ENCODE data around the gene RUFY2.
"Not testable (repeated sequence)": the region's sequence is repeated elsewhere in the genome, so short reads cannot be mapped to it uniquely, and the experiment has no call there.

Gene RUFY2, protein sequence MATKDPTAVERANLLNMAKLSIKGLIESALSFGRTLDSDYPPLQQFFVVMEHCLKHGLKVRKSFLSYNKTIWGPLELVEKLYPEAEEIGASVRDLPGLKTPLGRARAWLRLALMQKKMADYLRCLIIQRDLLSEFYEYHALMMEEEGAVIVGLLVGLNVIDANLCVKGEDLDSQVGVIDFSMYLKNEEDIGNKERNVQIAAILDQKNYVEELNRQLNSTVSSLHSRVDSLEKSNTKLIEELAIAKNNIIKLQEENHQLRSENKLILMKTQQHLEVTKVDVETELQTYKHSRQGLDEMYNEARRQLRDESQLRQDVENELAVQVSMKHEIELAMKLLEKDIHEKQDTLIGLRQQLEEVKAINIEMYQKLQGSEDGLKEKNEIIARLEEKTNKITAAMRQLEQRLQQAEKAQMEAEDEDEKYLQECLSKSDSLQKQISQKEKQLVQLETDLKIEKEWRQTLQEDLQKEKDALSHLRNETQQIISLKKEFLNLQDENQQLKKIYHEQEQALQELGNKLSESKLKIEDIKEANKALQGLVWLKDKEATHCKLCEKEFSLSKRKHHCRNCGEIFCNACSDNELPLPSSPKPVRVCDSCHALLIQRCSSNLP

DNA sequence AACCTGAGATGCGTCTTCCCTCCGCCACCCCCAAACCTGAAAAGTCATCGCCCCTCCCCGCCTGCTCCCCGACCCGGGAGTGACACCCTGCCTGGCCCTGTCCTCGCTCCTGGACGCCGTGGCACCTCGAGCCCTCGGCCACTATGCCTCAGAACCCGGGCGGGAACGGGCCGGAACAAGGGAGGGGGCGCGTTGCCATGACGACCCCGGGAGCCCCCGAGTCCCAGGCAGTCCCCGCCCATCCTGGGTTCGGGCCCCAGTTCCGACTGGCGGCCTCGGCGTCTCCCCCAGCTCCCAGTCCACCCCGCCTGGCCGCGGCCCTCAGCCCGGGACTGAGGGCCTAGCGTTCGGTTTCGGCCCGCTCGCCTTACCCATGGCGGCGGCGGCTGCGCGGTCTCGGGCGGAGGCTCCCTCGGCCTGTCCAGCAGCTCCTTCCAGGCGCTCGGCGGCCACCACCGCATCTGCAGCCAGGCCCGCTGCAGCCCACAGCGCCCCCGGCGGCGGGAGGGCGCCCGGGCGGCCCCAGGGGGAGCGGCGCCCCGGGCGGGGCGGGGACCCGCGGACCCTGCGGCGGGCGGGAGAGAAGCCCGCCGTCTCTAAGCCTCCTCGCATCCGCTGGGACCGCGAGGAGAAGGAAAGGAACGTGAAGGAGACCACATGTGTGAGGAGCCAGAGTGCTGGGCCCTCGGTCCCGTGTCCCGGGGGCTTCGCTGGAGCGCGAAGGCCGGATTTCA is at the start of gene RUFY2:
RUFY2 (minus strand) TSS at position 463 of the 734 bp plus-strand sequence; CDS start at position 375, 88 bp downstream.
- DNase-seq, result peak; percentile 37

DNA sequence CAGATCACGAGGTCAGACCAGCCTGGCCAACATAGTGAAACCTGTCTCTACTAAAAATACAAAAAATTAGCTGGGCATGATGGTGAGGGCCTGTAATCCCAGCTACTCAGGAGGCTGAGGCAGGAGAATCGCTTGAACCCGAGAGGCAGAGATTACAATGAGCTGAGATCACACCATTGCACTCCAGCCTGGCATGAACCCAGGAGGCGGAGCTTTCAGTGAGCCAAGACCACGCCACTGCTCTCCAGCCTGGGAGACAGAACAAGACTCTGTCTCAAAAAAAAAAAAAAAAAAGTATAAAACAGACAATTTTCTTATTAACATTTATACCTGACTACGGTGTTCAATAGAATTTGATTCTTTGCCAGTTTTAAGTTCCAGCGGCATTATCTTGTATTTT is 42.6 kb upstream of the RUFY2 start:
- DNase-seq, result not testable (repeated sequence)

DNA sequence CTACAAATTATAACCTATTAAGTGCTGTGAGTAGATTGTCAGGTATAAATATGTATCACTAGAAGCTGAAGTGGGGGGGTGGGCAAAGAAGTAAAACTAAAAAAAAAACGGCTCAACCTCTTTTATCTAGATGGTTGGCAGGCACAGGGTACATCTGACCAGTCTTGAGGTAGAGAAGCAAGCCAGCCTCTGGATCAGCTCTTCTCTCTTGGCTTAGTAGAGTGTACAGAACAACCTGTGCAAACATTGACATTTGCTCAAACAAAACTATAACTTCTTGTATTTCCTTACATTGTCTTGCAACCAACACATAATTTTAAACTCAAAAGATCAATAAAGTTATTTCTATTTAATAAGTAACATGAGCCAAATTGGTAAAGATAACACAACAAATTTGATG is 39.1 kb upstream of the RUFY2 start:
- DNase-seq, result no peak

DNA sequence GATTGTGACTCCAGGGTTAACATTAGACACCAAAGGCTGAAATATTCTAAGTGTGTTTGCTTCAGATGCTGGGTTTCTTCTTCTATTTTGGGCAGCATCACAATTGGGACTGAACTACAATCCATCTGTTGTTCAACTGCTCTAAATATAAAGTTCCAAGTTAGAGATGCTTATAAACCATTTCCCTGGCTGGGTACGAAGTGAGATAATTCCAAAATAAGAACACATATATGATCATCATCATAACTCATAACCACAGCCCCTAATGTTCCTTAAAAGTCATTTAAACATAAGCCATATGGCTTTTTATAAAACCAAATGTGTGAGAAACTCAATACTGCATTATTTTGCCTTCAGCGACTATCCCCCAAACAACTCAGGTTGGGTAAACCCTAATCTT is 35.9 kb upstream of the RUFY2 start:
- no peak for DNase-seq

DNA sequence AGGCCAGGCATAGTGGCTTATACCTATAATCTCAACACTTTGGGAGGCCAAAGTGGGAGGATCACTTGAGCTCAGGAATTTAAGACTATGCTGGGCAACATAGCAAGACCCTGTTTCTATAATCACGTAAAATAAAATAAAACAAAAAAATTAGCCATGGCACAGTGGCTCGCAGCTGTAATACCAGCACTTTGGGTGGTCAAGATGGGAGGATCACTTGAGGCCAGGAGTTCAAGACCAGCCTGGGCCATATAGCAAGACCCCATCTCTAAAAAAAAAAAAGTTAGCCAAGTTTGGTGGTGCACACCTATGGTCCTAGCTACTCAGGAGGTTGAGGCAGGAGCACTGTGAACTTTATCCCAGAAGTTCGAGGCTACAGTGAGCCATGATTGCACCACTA is 33.8 kb upstream of the RUFY2 start:
- no peak for DNase-seq

DNA sequence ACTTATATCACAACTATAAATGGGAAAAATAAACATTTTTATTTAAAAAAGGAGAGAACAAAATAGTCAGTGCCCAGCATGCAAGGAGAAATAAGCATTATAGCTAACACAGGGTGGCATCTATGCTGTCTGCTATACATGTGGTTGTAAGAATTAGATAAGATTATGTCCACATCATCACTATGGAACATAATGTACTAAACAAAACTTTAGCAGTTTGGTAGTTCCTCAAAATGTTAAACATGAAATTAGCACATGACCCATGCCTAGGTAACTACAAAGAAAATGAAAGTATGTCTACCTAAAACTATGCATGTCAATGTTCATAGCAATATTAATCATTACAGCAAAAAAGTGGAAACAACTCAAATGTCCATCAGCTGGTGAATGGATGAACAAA is 28.7 kb upstream of the RUFY2 start:
- DNase-seq, result peak; percentile 29

DNA sequence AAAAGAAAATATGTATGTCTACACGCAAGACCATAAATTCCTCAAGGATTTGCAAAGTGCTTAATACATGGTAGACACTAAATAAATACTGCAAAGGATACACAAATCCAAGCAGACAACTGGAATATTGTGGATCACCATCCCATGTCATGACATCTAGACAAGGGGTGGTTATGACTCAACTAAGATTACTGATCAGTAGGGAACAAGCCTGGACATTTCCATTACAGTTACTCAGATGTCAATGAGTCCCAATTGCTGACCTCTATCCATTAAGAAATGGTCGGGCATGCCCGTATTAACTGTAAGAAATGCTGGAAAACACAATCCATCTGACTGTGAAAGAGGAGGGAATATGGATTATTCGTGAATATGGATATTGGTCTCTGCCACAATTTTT is 27.6 kb upstream of the RUFY2 start:
- DNase-seq, result no peak

DNA sequence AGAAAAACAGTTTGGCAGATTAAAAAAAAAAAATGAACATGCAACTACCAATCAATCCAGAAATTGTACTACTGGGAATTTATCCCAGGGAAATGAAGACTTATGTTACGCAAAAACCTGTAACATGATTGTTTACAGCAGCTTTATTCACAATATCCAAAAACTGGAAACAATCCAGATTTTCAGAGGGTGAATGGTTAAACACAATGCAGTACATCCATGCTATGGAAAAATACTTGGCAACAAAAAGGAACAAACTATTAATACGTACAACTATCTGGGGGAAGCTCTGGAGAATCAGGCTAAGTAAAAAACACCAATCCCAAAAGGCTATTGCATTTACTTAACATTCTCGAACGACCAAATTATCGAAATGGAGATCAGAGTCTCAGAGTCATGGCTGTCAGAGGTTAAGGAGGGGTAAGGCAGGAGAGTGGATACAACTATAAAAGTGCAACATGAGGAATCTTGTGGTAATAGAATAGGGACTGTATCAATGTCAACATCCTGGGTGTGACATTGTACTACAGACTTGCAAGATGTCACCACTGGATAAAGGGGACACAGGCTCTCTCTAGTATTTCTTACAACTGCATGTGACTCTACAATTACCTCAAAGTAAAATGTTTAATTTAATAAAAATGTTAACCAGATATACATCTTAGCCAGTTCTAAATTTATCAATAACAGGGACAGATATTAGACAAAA is 21.5 kb upstream of the RUFY2 start:
- no peak for DNase-seq

DNA sequence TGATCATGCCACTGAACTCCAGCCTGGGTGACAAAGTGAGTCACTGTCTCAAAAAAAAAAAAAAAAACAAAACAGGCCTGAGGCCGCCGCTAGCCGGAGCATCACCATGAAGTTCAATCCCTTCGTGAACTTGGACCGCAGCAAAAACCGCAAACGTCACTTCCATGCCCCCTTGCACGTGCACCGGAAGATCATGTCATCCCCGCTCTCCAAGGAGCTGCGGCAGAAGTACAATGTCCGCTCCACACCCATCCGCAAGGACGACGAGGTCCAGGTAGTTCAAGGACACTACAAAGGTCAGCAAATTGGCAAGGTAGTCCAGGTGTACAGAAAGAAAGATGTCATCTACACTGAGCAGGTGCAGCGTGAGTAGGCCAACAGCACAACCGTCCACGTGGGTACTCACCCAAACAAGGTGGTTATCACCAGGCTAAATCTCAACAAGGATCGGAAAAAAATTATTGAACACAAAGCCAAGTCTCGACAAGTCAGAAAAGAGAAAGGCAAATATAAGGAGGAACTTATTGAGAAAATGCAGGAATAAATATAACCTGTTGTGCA is 17.5 kb upstream of the RUFY2 start:
- no peak for DNase-seq

DNA sequence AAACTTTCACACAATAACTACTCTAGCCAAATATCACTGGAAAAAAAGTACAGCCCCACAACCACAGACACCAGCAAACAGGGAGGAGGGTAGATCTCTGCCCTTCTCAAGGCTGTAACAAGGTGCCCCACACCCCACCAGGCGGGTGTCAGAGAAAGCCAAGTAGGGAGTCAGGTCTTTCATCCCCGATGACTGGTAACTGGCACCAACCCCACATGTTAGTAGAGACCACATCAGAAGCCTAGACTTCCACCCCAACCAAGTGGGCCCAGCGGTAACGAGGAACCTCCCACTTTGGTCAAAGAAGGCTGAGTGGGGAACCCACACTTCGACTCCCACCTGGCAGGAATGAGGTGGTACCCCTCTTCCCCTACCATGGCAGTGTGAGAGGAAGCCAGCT is 16.4 kb upstream of the RUFY2 start:
- no peak for DNase-seq

DNA sequence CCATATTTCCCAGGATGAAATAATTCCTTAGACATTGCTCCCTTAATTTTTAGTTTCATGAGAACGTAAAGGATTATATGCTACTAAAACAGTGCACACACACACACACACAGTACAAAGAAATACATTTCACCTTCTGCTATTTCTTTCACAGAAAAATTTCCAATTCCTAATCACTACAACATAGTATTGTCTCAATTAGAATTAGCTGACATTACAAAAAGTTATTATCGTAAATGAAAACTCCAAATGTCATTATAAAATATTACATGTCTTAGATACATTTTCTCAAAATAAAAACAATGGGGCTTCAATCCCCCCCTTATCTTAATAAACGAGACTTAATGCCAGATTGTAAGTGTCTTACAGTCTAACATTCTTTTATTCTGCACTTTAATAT is 12.3 kb upstream of the RUFY2 start:
- DNase-seq, result no peak

DNA sequence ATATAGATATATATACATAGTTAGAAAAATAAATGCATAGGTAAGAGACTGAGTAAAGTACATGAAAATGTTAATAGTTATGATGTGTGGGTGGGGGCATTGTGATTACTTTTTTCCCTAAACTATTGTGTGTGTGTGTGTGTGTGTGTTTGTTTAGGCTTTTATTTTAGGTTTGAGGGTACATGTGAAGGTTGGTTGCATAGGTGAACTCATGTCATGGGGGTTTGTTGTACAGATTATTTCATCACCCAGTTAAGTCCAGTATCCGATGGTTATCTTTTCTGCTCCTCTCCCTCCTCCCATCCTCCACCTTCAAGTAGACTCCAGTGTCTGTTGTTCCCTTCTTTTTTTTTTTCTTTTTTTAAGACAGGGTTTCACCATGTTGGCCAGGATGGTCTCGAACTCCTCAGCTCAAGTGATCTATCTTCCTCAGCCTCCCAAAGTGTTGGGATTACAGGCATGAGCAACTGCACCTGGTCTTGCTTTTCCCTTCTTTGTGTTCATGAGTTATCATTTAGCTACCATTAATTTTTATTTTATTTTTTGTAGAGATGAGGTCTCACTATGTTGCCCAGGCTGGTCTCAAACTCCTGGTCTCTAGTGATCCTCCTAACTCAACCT is 1.9 kb upstream of the RUFY2 start:
- no peak for DNase-seq

DNA sequence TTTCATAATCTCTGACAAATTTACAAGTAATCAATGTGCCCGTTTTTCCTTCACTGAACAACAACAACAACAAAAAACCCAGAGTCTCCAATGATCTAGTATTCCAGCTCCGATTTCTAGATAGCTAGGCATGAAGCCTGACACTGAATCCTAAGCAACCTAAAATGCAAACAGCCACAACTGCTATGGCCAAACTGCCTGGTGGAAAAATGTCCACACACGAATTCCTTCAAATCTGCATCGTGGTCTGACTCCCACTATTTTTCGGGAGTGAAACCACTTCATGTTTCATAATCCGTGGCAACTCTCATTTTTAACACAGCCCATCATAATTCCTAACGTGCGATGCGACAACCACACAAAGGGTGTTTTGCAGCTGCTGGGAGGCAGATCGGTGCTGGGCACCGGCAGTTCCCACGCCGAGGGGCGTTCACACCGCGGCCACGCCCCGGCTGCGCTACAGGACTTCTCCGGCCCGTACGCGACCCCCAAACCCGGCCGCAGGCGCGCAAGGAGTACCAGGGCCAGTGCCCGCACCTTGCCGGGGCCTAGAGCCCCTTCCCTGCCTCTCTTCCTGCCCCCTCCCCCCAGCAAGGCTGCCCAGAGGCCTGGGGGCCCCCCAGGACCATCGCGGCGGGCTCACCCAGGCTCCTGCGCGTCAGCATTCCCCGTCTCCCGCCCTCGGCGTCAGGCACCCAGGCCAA is 814 bp downstream of the RUFY2 start:
- peak; percentile 12 for DNase-seq

DNA sequence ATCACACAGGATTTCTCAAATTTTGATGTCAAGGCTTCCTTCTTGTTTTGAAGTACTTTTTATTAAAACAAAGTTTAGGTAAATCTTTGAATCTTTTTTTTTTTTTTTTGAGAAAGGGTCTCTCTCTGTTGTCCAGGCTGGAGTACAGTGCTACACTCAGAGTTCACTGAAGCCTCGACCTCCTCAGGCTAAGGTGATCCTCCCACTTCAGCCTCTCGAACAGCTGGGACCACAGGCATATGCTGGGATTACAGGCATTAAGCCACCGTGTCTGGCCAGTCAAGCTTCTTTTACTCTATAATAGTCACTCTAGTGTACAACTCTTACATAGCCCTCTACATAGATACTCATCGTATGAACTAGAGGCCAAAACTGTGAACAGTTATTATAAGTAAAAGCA is 3.4 kb downstream of the RUFY2 start:
- DNase-seq, result no peak

DNA sequence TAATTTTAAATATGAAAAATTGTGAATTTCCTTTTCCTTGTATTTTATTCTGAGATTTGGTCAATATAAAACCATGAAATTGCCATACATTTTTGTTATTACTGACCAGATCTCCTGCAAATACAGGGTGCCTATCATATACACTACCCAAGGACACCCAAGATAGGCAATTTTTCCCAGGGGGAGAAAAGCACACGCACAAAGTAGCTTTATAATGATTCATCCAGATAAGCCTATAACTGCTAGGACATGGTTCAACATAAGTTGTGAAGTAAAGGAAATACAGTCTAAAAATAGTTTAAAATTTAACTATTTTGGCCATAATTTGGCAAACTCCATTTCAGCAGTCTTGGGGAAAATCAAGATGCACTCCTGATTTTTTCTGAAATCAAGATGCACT is 4.8 kb downstream of the RUFY2 start:
- no peak for DNase-seq

DNA sequence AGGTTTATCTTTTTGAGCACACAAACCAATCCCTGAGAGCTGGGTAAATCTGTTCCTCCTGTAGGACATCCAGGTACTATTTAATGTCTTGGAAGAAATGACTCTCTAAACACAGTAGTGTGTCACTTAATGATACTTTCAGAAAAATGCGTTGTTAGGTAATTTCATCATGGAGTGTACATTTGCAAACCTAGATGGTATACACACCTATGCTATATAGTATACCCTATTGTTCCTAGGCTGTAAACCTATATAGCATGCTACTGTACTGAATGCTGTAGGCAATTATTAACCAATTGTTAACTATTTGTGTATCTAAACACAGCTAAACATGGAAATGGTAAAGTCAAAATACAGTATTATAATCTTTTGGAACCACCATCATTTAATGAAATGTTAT is 10.1 kb downstream of the RUFY2 start:
- no peak for DNase-seq

DNA sequence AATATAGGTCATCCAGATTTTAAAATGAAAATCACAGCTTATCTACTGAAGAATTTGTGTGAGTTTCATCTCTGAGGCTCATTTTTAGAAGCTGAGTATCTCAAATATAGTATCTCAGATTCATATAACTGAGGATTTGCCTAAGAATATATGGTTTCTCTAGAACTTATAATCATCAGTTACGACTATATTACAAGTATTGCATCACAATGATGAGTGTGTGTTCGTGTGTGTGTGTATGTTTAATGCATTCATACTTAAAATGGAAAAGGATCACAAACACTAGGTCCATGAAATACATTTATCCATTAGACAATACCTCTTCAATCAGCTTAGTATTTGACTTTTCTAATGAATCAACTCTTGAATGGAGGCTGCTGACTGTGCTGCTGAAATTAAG is 21.3 kb downstream of the RUFY2 start:
- no peak for DNase-seq

DNA sequence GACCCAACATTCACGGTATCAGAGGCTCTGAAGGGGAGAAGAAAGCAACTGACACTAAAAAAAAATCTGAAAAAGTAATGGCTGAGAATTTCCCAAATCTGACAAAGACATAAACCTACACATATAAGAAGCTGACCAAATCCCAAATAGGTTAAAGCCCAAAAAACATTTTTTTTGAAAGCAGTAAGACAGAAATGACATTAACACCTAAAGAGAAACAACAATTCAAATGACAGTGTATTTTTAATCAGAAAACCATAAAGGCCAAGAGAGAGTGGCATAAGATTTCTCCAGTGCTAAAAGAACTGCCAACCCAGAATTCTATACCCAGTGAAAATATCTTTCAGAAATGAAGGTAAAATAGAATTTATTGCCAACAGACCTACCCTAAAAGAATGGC is 35.5 kb downstream of the RUFY2 start:
- no peak for DNase-seq

DNA sequence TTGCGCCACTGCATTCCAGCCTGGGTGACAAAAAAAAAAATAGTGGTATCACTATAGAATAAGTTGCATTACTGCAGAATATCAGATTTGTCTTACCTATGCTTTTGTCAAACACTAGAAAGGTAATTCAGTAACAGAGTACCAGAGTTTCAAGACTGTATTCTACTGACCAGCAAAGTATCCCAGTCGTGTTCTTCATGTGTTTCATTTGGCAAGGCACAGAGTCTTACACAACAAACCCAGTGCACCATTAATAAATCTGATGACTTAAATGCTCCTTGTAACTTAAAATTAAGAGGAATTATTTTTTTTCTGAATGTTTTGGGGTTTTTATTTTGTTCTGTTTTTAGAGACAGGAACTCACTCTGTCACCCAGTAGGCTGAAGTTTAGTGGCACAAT is 40.0 kb downstream of the RUFY2 start:
- no peak for DNase-seq

DNA sequence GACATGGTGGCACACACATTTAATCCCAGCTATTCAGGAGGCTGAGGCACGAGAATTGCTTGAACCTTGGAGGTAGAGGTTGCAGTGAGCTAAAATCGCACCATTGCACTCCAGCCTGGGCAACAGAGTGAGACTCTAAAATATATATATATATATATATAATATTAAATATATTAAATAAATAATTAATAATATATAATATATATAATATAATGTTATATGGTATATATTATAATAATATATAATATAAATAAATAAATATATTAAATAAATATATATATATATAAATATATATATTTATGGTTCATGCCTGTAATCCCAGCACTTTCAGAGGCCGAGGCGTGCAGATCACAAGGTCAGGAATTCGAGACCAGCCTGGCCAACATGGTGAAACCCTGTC is 40.5 kb downstream of the RUFY2 start:
- no peak for DNase-seq

DNA sequence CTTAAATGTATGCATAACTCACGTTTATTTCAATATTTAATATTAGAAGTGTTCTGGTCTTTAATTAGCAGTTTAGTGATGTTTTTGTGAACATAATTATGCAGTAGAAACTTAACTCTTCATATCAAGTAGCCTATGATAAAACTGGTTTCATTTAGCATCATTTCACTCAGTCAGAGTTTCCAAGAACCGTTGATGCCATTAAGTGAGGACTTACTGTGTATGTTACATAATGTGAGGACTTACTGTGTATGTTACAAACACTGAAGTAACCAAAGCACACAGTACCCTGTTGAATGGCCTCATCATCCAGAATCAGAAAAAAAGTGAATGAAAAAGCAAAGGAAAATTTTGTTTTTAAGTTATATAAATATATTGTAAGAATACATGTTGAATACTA is 41.5 kb downstream of the RUFY2 start:
- DNase-seq, result no peak

Measured in GF-D8 (cell line).